Heart right ventricle (tissue), 16 donors: ENCODE measurements around the gene FSTL3. TPM values are rescaled to one million over a fixed set of nuclear protein-coding genes. Genes with fewer than 3 reads are reported as not detected.

Source experiments
- ATAC-seq, 8 donors: fragments of 200-7000 bp; cut with Tn5 transposase; one replicate each; pipeline ENCODE4 v1.9.1; 2020; ENCODE audit warnings: mild to moderate bottlenecking in 8 of 8, moderate library complexity in 8 of 8, moderate number of reproducible peaks in 1 of 8
- DNase-seq, 2 donors: peaks; one replicate each; pipeline ENCODE4 v3.0.0-alpha.2; 2020
- H3K27ac ChIP-seq, 10 donors: fragments of 200-600 bp; sonication (generic) in 2 of 10; one replicate each; pipeline versions ENCODE4 v1.5.0 to v1.8.0; 2020 to 2022; ENCODE audit warnings: mild to moderate bottlenecking in 3 of 10
- H3K27me3 ChIP-seq, 7 donors: fragments of 200-600 bp; one replicate each; pipeline ENCODE4 v1.8.0; 2021 to 2022; ENCODE audit warnings: mild to moderate bottlenecking in 2 of 7
- H3K36me3 ChIP-seq, 9 donors: fragments of 200-600 bp; sonication (generic) in 1 of 9; one replicate each; pipeline versions ENCODE4 v1.5.0 to v1.8.0; 2020 to 2022; ENCODE audit warnings: mild to moderate bottlenecking in 2 of 9
- H3K4me1 ChIP-seq, 9 donors: fragments of 200-600 bp; sonication (generic) in 1 of 9; one replicate each; pipeline versions ENCODE4 v1.5.0 to v1.8.0; 2020 to 2022; ENCODE audit warnings: mild to moderate bottlenecking in 4 of 9
- H3K4me3 ChIP-seq, 10 donors: fragments of 200-600 bp; sonication (generic) in 2 of 10; one replicate each; pipeline versions ENCODE4 v1.5.0 to v1.8.0; 2020 to 2022; ENCODE audit warnings: mild to moderate bottlenecking in 7 of 10, moderate library complexity in 2 of 10
- H3K9me3 ChIP-seq, 11 donors: fragments of 200-600 bp in 10 of 11; sonication (generic) in 2 of 11; one replicate each; pipeline versions ENCODE4 v1.5.0 to v1.8.0; 2013 to 2022; ENCODE audit warnings: mild to moderate bottlenecking in 2 of 11, control low read depth in 1 of 11, moderate library complexity in 1 of 11
- WGBS, 2 donors: extraction: QIAGEN DNeasy Blood & Tissue Kit; methylation state at CpG; one replicate each; pipeline ENCODE4 v1.1.7; 2013; ENCODE audit warnings: inconsistent platforms in 1 of 2; 5-methylcytosine and 5-hydroxymethylcytosine counted together
- intact Hi-C, 10 donors: fragments of 100-400 bp; cut with DNase I; formaldehyde crosslinking; loops; one replicate each; pipeline versions ENCODE4 v1.11.1 to v1.14.2; 2022
- polyA plus RNA-seq, 2 donors: library from polyadenylated mRNA; stranded (reverse); fragments of 200-250 nt; gene quantifications; one replicate each; pipeline ENCODE4 v1.2.3, GENCODE V29; 2013
- total RNA-seq, 10 donors: library from RNA; stranded (reverse); fragmentation: NEBNext Ultra II Directional in 3 of 10; extraction: Animal tissue kit (Norgen Biotek cat#: 25700) in 3 of 10; gene quantifications; one replicate each; pipeline versions ENCODE4 v1.2.1 to v1.2.4, GENCODE V29; 2021 to 2023
- TF ChIP-seq, protein P1 (sequence below), 9 donors: fragments of 200-600 bp; sonication (generic) in 2 of 9; IDR thresholded peaks; one replicate each; pipeline versions ENCODE4 v1.5.0 to v1.8.0; 2021 to 2022; ENCODE audit warnings: antibody characterized with exemption in 9 of 9, mild to moderate bottlenecking in 5 of 9, moderate library complexity in 1 of 9
- donor health status: Arrhythmogenic right ventricular cardiomyopathy.
- donor health status: ischemic (EF 13 %, LVEDD 7.1; RV severe dilation, severe dysfunction).
- donor health status: healthy with polysubstance abuse.
- donor health status: DM: no; HTN: yes; CAD: no.
- donor health status: DM: no; HTN: no; CAD: no.
- donor health status: ischemic (EF 25% LVEDD 6.9; RV normal size, moderate dysfunction).
- donor health status: ischemic (EF 25% LVEDD 5.7; RV mildly dilated, moderate dysfunction).
- donor health status: healthy.
- donor health status: DM: yes; HTN: yes; CAD: no.
- donor health status: Ischemic cardiomyopathy.
- donor health status: ischemic (EF 35%, LVEDD 5.7; RV mildly dilated, moderate dysfunction).
- donor health status: nonischemic (EF 11% LVEDD 7.7; RV severe dilation, severe dysfunction).
- donor health status: DM: yes; HTN: yes; CAD: no.
- donor health status: PGD.
- donor health status: ischemic (EF 29% LVEDD 5.4; RV normal size, mild dysfunction).
- donor health status: nonischemic (EF 23%, LVEDD 6.1; RV moderate dilation, normal function).

Gene FSTL3
- total and polyA plus RNA-seq, 12 donors, result 33.4 to 279 (median 84.7) TPM

DNA sequence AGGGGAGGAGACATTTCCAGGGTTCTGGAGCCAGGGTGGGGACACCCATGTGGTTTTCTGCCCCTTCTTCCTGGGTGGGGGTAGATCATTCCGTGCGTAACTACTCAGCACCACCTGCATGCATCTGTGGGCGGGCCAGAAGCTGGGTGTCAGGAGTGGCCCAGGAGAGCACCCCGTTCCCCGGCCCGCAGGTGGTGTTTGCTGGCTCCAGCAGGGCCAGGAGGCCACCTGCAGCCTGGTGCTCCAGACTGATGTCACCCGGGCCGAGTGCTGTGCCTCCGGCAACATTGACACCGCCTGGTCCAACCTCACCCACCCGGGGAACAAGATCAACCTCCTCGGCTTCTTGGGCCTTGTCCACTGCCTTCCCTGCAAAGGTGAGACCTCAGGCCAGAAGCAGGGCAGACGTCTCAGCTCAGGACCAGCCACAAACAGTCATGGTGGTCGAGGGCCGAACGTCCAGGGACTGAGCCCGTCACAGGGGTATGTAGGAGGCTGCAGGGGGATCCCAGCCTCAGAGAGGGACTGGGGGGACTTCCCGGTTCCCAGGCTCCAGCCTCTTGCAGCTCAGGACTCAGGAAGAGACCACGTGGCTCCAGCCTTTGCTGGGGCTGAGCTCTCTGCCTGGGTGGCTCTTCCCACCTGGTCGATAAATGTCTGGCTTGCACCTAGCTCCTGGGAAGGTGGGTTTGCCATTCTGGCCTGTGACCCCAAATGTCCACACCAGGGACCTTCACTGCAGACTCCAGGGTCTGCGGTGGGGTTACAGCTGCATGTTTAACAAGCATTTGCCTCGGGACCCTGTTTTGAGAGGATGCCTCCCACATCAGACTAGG is 1.6 kb downstream of the FSTL3 start:
- TF ChIP-seq, protein P1, sequence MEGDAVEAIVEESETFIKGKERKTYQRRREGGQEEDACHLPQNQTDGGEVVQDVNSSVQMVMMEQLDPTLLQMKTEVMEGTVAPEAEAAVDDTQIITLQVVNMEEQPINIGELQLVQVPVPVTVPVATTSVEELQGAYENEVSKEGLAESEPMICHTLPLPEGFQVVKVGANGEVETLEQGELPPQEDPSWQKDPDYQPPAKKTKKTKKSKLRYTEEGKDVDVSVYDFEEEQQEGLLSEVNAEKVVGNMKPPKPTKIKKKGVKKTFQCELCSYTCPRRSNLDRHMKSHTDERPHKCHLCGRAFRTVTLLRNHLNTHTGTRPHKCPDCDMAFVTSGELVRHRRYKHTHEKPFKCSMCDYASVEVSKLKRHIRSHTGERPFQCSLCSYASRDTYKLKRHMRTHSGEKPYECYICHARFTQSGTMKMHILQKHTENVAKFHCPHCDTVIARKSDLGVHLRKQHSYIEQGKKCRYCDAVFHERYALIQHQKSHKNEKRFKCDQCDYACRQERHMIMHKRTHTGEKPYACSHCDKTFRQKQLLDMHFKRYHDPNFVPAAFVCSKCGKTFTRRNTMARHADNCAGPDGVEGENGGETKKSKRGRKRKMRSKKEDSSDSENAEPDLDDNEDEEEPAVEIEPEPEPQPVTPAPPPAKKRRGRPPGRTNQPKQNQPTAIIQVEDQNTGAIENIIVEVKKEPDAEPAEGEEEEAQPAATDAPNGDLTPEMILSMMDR (IDR thresholded peaks at IDR 0.05), result no peak
- Histone ChIP-seq H3K4me1 (peaks cover 10 to 64% (median 41%) of the 10 kb centered on the region in 9 donors), H3K4me3 (peak overlapping the region in 9 of 10 donors; percentile 45 to 72 (median 61)), H3K27me3 (peaks cover 0 to 28% (median 0%) of the 10 kb centered on the region in 7 donors), H3K9me3 (no peaks in the 10 kb centered on the region), H3K36me3 (peaks cover 0 to 13% (median 0%) of the 10 kb centered on the region in 9 donors), H3K27ac (peak overlapping the region; percentile 68 to 98 (median 93))
- intact Hi-C loops, result no loop called here
- ATAC-seq, result no peak
- DNase-seq, result no peak
- 54 to 64% methylated on average over 22 of the region's 22 CpGs for WGBS, 2 donors

DNA sequence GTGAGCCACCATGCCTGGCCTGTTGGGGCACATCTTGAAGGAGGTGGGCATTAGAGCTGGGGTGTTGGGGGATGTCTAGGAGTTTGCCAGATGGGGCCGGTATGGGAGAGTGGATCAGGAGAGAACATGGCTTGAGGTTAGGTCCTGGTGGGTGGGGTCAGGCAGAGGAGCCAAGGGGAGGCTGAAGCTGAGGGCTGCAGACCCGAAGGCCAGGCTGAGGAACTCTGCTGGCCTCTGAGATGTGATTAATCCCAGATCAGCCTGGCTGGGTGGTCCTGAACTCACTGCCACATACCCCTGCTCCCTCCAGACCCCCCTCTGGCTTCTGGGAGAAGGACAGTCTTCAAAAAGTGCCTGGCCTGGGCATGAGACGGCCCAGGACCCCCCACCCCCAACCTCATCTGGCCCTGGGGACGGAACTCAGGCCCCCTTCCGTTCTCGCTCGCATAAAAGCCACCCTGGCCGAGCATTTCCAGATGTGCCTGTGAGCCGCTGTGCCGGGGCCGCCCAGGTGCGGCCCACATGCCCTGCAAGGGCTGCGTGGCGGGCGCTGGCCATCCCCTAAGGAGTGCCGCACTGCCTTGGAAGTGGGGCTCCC is 2.7 kb downstream of the FSTL3 start:
- intact Hi-C loops, result no loop called here
- no peak for DNase-seq
- Histone ChIP-seq H3K27me3 (peaks cover 0 to 28% (median 0%) of the 10 kb centered on the region in 7 donors), H3K4me3 (peak overlapping the region in 8 of 10 donors; percentile 61 to 87 (median 76)), H3K4me1 (peaks cover 10 to 59% (median 41%) of the 10 kb centered on the region in 9 donors), H3K27ac (peak overlapping the region in 9 of 10 donors; percentile 78 to 99 (median 97)), H3K9me3 (no peaks in the 10 kb centered on the region), H3K36me3 (peaks cover 0 to 13% (median 0%) of the 10 kb centered on the region in 9 donors)
- no peak for ATAC-seq
- 92 to 94% methylated on average over 16 of the region's 16 CpGs for WGBS, 2 donors
- TF ChIP-seq, protein P1 (IDR thresholded peaks at IDR 0.05), result no peak

DNA sequence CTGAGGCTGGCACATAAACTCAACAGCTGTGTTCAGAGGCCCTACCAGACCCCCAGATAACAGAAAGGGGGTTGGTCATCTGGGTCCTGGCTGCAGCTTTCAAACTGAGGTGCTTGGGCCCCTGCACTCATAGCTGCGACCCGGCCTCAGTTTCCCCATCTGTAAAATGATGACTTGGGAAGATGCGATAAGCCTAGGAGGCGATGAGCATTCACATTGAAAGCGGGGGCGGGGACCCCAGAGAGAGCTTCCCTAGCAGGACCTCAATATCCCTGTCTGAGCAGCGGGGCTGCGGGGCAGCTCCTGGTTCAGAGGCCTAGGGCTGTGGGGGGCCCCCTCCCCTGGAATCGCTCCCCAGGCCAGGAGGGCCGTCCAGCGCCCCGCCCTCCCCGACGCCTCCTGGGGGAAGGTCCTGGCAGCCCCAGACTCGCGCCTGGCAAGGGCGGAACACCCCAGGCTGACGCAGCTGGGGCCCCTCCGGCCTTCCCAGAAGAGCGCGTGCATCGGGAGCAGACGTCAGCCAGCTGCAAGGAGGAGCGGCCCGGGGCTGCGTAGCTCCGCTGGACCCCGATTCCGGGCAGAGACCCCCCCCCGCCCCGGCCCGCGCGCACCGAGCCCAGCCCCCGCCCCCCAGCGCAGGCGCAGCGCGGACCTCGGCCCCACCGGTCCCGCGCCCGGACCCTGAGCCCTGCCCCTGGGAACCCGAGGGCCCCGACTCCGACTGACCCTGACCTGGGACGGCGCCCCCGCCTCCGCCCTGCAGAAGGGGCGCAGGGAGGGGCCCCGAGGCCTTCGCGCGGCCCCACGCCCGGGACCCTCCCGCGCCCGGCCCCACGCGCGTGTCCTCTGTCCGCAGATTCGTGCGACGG is 3.5 kb downstream of the FSTL3 start:
- intact Hi-C loops, result loop anchor here in 1 of 10 donors (2.0 kb wide), 1 partner anchor 17 kb away; the partner anchor contains the start of gene RNF126
- H3K27me3 ChIP-seq, result peaks cover 0 to 28% (median 0%) of the 10 kb centered on the region in 7 donors
- no peaks in the 10 kb centered on the region for H3K9me3 ChIP-seq
- TF ChIP-seq, protein P1 (IDR thresholded peaks at IDR 0.05), result no peak
- peak; percentile 65 to 77 for DNase-seq
- H3K4me1 ChIP-seq, result peaks cover 10 to 51% (median 35%) of the 10 kb centered on the region in 9 donors
- ATAC-seq, result peak in 7 of 8 donors; percentile 5 to 27 (median 18)
- peaks cover 0 to 13% (median 0%) of the 10 kb centered on the region in 9 donors for H3K36me3 ChIP-seq
- H3K27ac ChIP-seq, result peak overlapping the region; percentile 78 to 99 (median 97)
- peak overlapping the region; percentile 49 to 87 (median 76) for H3K4me3 ChIP-seq
- WGBS, 2 donors, result 6 to 9% methylated on average over 53 to 62 of the region's 69 CpGs
